ENCODE measurements around the gene AUTS2. TPM values are rescaled to one million over a fixed set of nuclear protein-coding genes. Genes with fewer than 3 reads are reported as not detected.

Gene AUTS2
- total and polyA plus RNA-seq, 2 of the 8 experiments (the other 6 are each of a cell fraction or from before 2014, with no cell fraction given): 25.9 to 101 TPM

DNA sequence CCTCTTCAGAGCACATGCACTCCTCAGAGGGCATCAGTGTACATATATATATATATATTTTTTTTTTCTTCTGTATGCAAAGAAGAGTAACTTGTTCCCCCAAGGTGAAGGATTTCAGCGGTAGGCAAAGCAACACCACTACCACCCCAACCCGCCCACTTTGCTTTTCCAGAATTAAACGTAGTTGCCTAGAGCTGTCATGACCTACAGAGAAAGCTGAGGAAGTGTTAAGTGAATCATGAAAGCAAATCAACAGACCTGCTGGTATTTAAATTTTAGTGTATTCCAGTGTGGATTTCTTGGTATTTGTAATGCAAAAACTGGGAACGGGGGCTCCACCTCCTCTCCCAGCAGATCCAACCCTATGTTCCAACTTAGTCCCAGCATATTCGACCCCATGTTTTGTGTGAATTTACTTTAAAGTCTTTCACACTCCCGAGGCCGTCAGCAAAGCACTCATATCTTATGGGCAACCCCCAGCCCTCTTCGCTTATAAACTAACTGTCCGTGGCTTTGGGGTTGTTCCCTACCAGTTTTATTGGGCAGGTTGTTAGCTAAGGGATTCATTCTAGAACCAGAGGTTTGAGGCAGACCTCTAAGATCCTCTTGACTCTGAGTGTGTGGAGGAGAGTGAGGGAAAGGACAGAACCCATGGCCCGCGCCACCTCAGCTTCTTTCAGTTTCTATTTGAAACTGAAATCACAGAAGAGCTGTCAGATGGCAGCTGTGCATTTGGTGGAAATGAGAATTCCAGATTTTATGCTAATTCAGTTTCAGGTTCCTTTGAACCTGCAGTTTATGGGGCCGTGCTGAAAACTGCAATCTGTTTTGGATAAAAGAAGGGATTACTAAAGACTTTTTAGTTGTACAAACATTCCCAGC, 1083.4 kb downstream of the AUTS2 start:
- no peak overlapping the region for H2AFZ ChIP-seq (ENCODE audit: low read length)
- WGBS, 2 experiments (ENCODE audit: extremely low coverage in 1 of 2, insufficient coverage in 1 of 2, insufficient read length in 1 of 2, insufficient replicate concordance in 2 of 2, low coverage in 1 of 2, low lambda C conversion rate in 2 of 2, missing lambda C conversion rate in 1 of 2): 26% methylated on average over 12 of the region's 12 CpGs; no CpG with 5 or more reads in 1 of the 2 experiments
- H3K18ac ChIP-seq (ENCODE audit: extremely low read depth, low read length): no peak overlapping the region
- no peaks in the 10 kb centered on the region for H3K9me3 ChIP-seq (ENCODE audit: insufficient read depth in 2 of 2, low read depth in 1 of 2, low read length in 1 of 2)
- H3K56ac ChIP-seq (replicated peaks; ENCODE audit: insufficient read length, low read depth, low read length): no peak overlapping the region
- peaks cover 5% of the 10 kb centered on the region; the same call in 1 of the 2 replicates for H3K23me2 ChIP-seq (ENCODE audit: low read depth, low read length)
- no peak overlapping the region for H2BK120ac ChIP-seq (replicated peaks; ENCODE audit: low read depth, low read length)
- POLR2A ChIA-PET (ENCODE audit: partially characterized antibody): interaction anchor here (1.3 to 3.2 kb wide), 2 partner anchors 11 to 24 kb away, joined by 4 to 14 read pairs; no protein-coding TSS in a partner anchor
- FAIRE-seq (no peak), DNase-seq (ENCODE audit: low read depth in 1 of 2, low spot score in 2 of 2) (no peak)
- peak overlapping the region in 3 of 4 experiments; percentile 3 to 41 (median 6); a peak in 2 of 8 replicates for H3K4me3 ChIP-seq (ENCODE audit: extremely low read depth in 1 of 4, insufficient read depth in 2 of 4, low read depth in 3 of 4, low read length in 4 of 4)
- no peak overlapping the region for H3K9ac ChIP-seq (replicated peaks in 1 of 4; ENCODE audit: extremely low read depth in 1 of 4, low read depth in 3 of 4, low read length in 3 of 4)
- no peak overlapping the region for H4K5ac ChIP-seq (ENCODE audit: insufficient read length, low read depth, low read length)
- H2BK12ac ChIP-seq (ENCODE audit: low read depth, low read length): no peak overlapping the region
- H3K79me2 ChIP-seq (ENCODE audit: control insufficient read depth in 1 of 2, insufficient read depth in 2 of 2, low read length in 2 of 2): no peaks in the 10 kb centered on the region
- H2BK15ac ChIP-seq (ENCODE audit: low read length): no peak overlapping the region
- H2AK5ac ChIP-seq (ENCODE audit: low read depth, low read length): no peak overlapping the region
- H3K36me3 ChIP-seq (ENCODE audit: control insufficient read depth in 2 of 4, insufficient read depth in 4 of 4, low read length in 3 of 4): no peaks in the 10 kb centered on the region
- peaks cover 1 to 12% (median 6%) of the 10 kb centered on the region in 4 experiments; a peak in 5 of 7 replicates for H3K4me1 ChIP-seq (replicated peaks in 1 of 4; ENCODE audit: control insufficient read depth in 3 of 4, insufficient read depth in 4 of 4, low read length in 3 of 4)
- peaks cover 8 to 54% (median 38%) of the 10 kb centered on the region in 4 experiments for H3K27me3 ChIP-seq (replicated peaks in 1 of 4; ENCODE audit: control insufficient read depth in 3 of 4, extremely low read depth in 1 of 4, insufficient read depth in 3 of 4, low read length in 3 of 4)
- no peak overlapping the region for H3K14ac ChIP-seq (ENCODE audit: insufficient read length)
- H3K4ac ChIP-seq (replicated peaks; ENCODE audit: insufficient read length, low read depth, low read length): no peak overlapping the region
- no peak overlapping the region for H2BK20ac ChIP-seq (ENCODE audit: low read length)
- H4K91ac ChIP-seq (replicated peaks; ENCODE audit: insufficient read length, low read length): no peak overlapping the region
- H4K8ac ChIP-seq (ENCODE audit: extremely low read depth, insufficient read depth, low read length): no peak overlapping the region
- H3K4me2 ChIP-seq (ENCODE audit: insufficient read depth in 1 of 2, low read depth in 2 of 2, low read length in 2 of 2): peak overlapping the region; percentile 41 to 61
- H3K27ac ChIP-seq (ENCODE audit: low read depth, low read length): no peak overlapping the region
- H3K79me1 ChIP-seq (ENCODE audit: low read depth, low read length): no peaks in the 10 kb centered on the region; the same call in 1 of the 2 replicates
- no peak overlapping the region for H2BK5ac ChIP-seq (ENCODE audit: low read depth, low read length)
- CTCF ChIA-PET (ENCODE audit: partially characterized antibody): interaction anchor here (1.0 kb wide), 1 partner anchor 65 kb away, joined by 3 read pairs; no protein-coding TSS in a partner anchor
- H4K20me1 ChIP-seq (replicated peaks in 1 of 2; ENCODE audit: control insufficient read depth in 1 of 2, insufficient read depth in 2 of 2, low read length in 2 of 2): peaks cover 0 to 4% of the 10 kb centered on the region in 2 experiments
- no peak overlapping the region for H3K23ac ChIP-seq (ENCODE audit: insufficient read length)
- TF ChIP-seq HDAC2 (IDR thresholded peaks at IDR 0.05; ENCODE audit: borderline replicate concordance in 1 of 2, low read depth in 2 of 2, low read length in 2 of 2): no peak
- TF ChIP-seq SP2 (IDR thresholded peaks at IDR 0.05; ENCODE audit: low read length): no peak
- no peak for TF ChIP-seq RNF2 (IDR thresholded peaks at IDR 0.05; ENCODE audit: borderline replicate concordance, low read depth, low read length, missing control alignments, poor library complexity, severe bottlenecking)
- TF ChIP-seq KDM5A (IDR thresholded peaks at IDR 0.05; ENCODE audit: low read length): no peak
